Breast epithelium (tissue), 3 donors: ENCODE data around the gene TRAF5.

Experiments
- CTCF ChIP-seq, 3 donors: fragments of 450-650 bp; IDR thresholded peaks; one replicate each; pipeline ENCODE4 v1.5.1; 2016 to 2017; ENCODE audit warnings: antibody characterized with exemption in 3 of 3, mild to moderate bottlenecking in 3 of 3, moderate library complexity in 3 of 3
- POLR2A ChIP-seq: fragments of 450-650 bp; IDR thresholded peaks from one replicate; pipeline ENCODE4 v1.6.1; 2016; ENCODE audit warnings: antibody characterized with exemption, mild to moderate bottlenecking, moderate library complexity
- POLR2AphosphoS5 ChIP-seq, 3 donors: sonication (generic); formaldehyde crosslinking; IDR thresholded peaks; one replicate each; pipeline ENCODE4 v1.6.1; 2017; ENCODE audit warnings: antibody characterized with exemption in 3 of 3

GRCh38 chr1:211341999-211342398 is 15.4 kb downstream of the TRAF5 start:
- TF ChIP-seq CTCF (IDR thresholded peaks at IDR 0.05) (no peak), POLR2A (no peak), POLR2AphosphoS5 (IDR thresholded peaks at IDR 0.05) (no peak)
